Esophagus muscularis mucosa (tissue), 3 donors: Measurements from ENCODE around the gene WRNIP1.

Experiments
- POLR2A ChIP-seq: fragments of 450-650 bp; IDR thresholded peaks from one replicate; pipeline ENCODE4 v1.6.1; 2017; ENCODE audit warnings: antibody characterized with exemption, moderate library complexity, mild to moderate bottlenecking, low read depth
- POLR2AphosphoS5 ChIP-seq, 2 donors: sonication (generic); formaldehyde crosslinking; IDR thresholded peaks; one replicate each; pipeline ENCODE4 v1.6.1; 2017; ENCODE audit warnings: antibody characterized with exemption in 2 of 2
- TF ChIP-seq, protein P1 (sequence below), 3 experiments: fragments of 200-600 bp in 2 of 3; fragments of 450-650 bp in 1 of 3; sonication (generic) in 2 of 3; IDR thresholded peaks; one replicate each; pipeline ENCODE4 v1.5.1; 2017 to 2019; ENCODE audit warnings: antibody characterized with exemption in 3 of 3, mild to moderate bottlenecking in 2 of 3, moderate library complexity in 1 of 3

DNA sequence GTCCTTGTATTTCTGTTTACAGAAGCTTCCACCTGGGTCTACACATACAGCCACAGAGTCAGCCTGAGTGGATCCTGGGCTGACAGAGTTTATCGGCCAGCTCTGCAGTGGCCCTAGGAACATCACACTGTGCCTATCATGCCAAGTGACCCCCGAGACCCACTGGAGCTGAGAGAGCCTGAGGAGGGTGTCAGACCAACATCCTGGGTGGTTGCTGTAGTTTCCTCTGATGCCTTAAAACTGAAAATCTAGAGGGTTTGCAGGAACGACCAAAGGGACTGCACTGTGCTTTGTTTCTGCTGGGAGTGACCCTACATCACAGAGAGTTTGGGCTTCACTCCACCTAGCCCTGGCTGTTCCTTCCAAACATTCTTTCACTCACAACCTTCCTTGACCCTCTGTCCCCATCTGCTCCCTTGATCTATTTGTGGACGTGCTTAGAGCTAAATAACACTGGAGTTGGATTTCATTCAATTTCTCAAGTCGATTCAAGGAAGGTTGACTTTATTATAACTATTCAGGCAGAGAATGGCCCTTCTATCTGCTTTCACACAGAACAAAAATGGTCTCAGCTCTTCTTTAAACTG is 32.6 kb upstream of the WRNIP1 start:
- TF ChIP-seq, protein P1, sequence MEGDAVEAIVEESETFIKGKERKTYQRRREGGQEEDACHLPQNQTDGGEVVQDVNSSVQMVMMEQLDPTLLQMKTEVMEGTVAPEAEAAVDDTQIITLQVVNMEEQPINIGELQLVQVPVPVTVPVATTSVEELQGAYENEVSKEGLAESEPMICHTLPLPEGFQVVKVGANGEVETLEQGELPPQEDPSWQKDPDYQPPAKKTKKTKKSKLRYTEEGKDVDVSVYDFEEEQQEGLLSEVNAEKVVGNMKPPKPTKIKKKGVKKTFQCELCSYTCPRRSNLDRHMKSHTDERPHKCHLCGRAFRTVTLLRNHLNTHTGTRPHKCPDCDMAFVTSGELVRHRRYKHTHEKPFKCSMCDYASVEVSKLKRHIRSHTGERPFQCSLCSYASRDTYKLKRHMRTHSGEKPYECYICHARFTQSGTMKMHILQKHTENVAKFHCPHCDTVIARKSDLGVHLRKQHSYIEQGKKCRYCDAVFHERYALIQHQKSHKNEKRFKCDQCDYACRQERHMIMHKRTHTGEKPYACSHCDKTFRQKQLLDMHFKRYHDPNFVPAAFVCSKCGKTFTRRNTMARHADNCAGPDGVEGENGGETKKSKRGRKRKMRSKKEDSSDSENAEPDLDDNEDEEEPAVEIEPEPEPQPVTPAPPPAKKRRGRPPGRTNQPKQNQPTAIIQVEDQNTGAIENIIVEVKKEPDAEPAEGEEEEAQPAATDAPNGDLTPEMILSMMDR (IDR thresholded peaks at IDR 0.05): no peak
- no peak for TF ChIP-seq POLR2AphosphoS5 (IDR thresholded peaks at IDR 0.05)
- TF ChIP-seq POLR2A: no peak
